A673 (cell line): ENCODE measurements around the gene WNK2. TPM values are rescaled to one million over a fixed set of nuclear protein-coding genes. Genes with fewer than 3 reads are reported as not detected.

Experiments
- BruUV-seq: library from RNA; stranded (reverse); fragments of 400-500 nt; replicated peaks from 2 replicates; lab custom pipeline; 2021; lab: Mats Ljungman, UMichigan
- CTCF ChIA-PET: fragments of 300-600 bp; sonication (Branson Sonifier 250); formaldehyde crosslinking; loops from one replicate; lab custom pipeline; 2022; ENCODE audit warnings: antibody characterized with exemption; lab: Charles Lee
- POLR2A ChIA-PET: fragments of 300-600 bp; sonication (Branson Sonifier 250); formaldehyde crosslinking; loops from one replicate; lab custom pipeline; 2022; ENCODE audit warnings: antibody characterized with exemption; ENCODE audit not compliant: low non-redundant PET; lab: Charles Lee
- DNase-seq: peaks from one replicate; pipeline ENCODE4 v3.0.0-alpha.2; 2015; ENCODE audit warnings: low spot score
- H3K27ac ChIP-seq: fragments of 200-600 bp; sonication (generic); 2 replicates; pipeline ENCODE4 v1.5.1; 2016; ENCODE audit warnings: mixed run types, low read depth, mild to moderate bottlenecking, mixed read lengths, antibody characterized with exemption, low read length; ENCODE audit not compliant: poor library complexity, severe bottlenecking
- H3K27me3 ChIP-seq: fragments of 200-600 bp; sonication (generic); replicated peaks from 2 replicates; pipeline ENCODE4 v1.6.1; 2017; ENCODE audit warnings: mixed run types, low read depth, mild to moderate bottlenecking, mixed read lengths, antibody characterized with exemption, low read length; ENCODE audit not compliant: insufficient read depth, poor library complexity
- H3K36me3 ChIP-seq: fragments of 200-600 bp; sonication (generic); 2 replicates; pipeline ENCODE4 v1.6.1; 2016; ENCODE audit warnings: mixed run types, mild to moderate bottlenecking, mixed read lengths, antibody characterized with exemption, low read length; ENCODE audit not compliant: insufficient read depth, poor library complexity, severe bottlenecking
- H3K4me1 ChIP-seq: fragments of 200-600 bp; sonication (generic); 2 replicates; pipeline ENCODE4 v1.6.1; 2017; ENCODE audit warnings: mixed run types, mild to moderate bottlenecking, mixed read lengths, antibody characterized with exemption, low read length; ENCODE audit not compliant: insufficient read depth, poor library complexity, severe bottlenecking
- H3K4me3 ChIP-seq: fragments of 200-600 bp; sonication (generic); 2 replicates; pipeline ENCODE4 v1.5.1; 2016; ENCODE audit warnings: low read depth, mixed run types, mild to moderate bottlenecking, mixed read lengths, low read length; ENCODE audit not compliant: poor library complexity, severe bottlenecking
- H3K9me3 ChIP-seq: fragments of 200-600 bp; sonication (generic); 2 replicates; pipeline ENCODE4 v1.6.1; 2016; ENCODE audit warnings: mixed run types, low read depth, mild to moderate bottlenecking, mixed read lengths, antibody characterized with exemption, low read length; ENCODE audit not compliant: poor library complexity, severe bottlenecking
- CTCF ChIP-seq: fragments of 300-800, 200-600 bp; sonication (generic); conservative IDR thresholded peaks from 2 replicates; pipeline ENCODE4 v1.5.1; 2017; ENCODE audit warnings: low read depth, mild to moderate bottlenecking, antibody characterized with exemption, low read length, moderate library complexity, mixed read lengths
- EZH2 ChIP-seq: fragments of 200-600 bp; sonication (generic); IDR thresholded peaks from 2 replicates; pipeline ENCODE4 v1.6.1; 2017; ENCODE audit warnings: borderline replicate concordance, low read depth, mild to moderate bottlenecking, mixed read lengths, antibody characterized with exemption, low read length; ENCODE audit not compliant: poor library complexity, severe bottlenecking
- intact Hi-C: fragments of 100-400 bp; cut with micrococcal nuclease; formaldehyde crosslinking; loops from one replicate; pipeline ENCODE4 v1.10.0; 2022; ENCODE audit not compliant: unreplicated experiment
- total RNA-seq: library from RNA; stranded (reverse); gene quantifications from 2 replicates; pipeline ENCODE4 v1.2.3, GENCODE V29; 2021

Gene WNK2
- total RNA-seq, 1 experiment from 2014 or later = 9.6 TPM

- ChIA-PET CTCF (no interaction called here), POLR2A (no interaction called here)
- DNase-seq = no peak
- Histone ChIP-seq H3K4me1 (no peaks in the 10 kb centered on the region), H3K27ac (no peak overlapping the region), H3K9me3 (peaks cover 3% of the 10 kb centered on the region), H3K4me3 (no peak overlapping the region), H3K36me3 (no peaks in the 10 kb centered on the region), H3K27me3 (peaks cover 6% of the 10 kb centered on the region)
- intact Hi-C loops = no loop called here
- TF ChIP-seq EZH2 (no peak), CTCF (no peak)
- BruUV-seq = no TSS peak
Measured at GRCh38 chr9:93361995-93362394, 178.1 kb downstream of the WNK2 start.

- intact Hi-C loops = no loop called here
- ChIA-PET POLR2A (no interaction called here), CTCF (no interaction called here)
- no TSS peak for BruUV-seq
- DNase-seq = no peak
- H3K4me1 ChIP-seq = no peaks in the 10 kb centered on the region
- H3K4me3 ChIP-seq = no peak overlapping the region
- no peaks in the 10 kb centered on the region for H3K36me3 ChIP-seq
- no peak overlapping the region for H3K27ac ChIP-seq
- no peaks in the 10 kb centered on the region for H3K27me3 ChIP-seq
- TF ChIP-seq CTCF (no peak), EZH2 (no peak)
- H3K9me3 ChIP-seq = peaks cover 3% of the 10 kb centered on the region
Measured at GRCh38 chr9:93364734-93365426, 180.9 kb downstream of the WNK2 start.

GRCh38 chr9:93365427-93366118 lies 181.6 kb downstream of the WNK2 start:
- no peaks in the 10 kb centered on the region for H3K27me3 ChIP-seq
- no peak for DNase-seq
- H3K4me3 ChIP-seq = no peak overlapping the region
- BruUV-seq = no TSS peak
- H3K9me3 ChIP-seq = no peaks in the 10 kb centered on the region
- CTCF ChIA-PET = no interaction called here
- H3K27ac ChIP-seq = no peak overlapping the region
- H3K36me3 ChIP-seq = no peaks in the 10 kb centered on the region
- POLR2A ChIA-PET = interaction anchor here (0.7 kb wide), 1 partner anchor 58 kb away, joined by 3 read pairs; no protein-coding TSS in a partner anchor
- no peaks in the 10 kb centered on the region for H3K4me1 ChIP-seq
- intact Hi-C loops = no loop called here
- TF ChIP-seq CTCF (no peak), EZH2 (no peak)
